ENCODE data around the gene ZNF683.
A peak's percentile ranks its signal among the peaks of the same experiment; 100 is the strongest.

The ZNF683 gene

GRCh38 chr1:26359981-26360806 is 12.4 kb downstream of the ZNF683 start:
- in situ Hi-C loops (cut with MboI; ENCODE audit: low sequenced_read_pairs, unreplicated experiment), result no loop called here
- DNase-seq (ENCODE audit: low spot score), result peak; percentile 85
- no peak for TF ChIP-seq CTCF (IDR thresholded peaks at IDR 0.05; ENCODE audit: borderline replicate concordance, control extremely low read depth, extremely low read depth, insufficient read depth, missing control alignments)

- no peak for TF ChIP-seq CTCF (IDR thresholded peaks at IDR 0.05; ENCODE audit: borderline replicate concordance, control extremely low read depth, extremely low read depth, insufficient read depth, missing control alignments)
- DNase-seq (ENCODE audit: low spot score), result no peak
- in situ Hi-C loops (cut with MboI; ENCODE audit: low sequenced_read_pairs, unreplicated experiment), result no loop called here
Observed at GRCh38 chr1:26358411-26359384, 13.9 kb downstream of the ZNF683 start.

GRCh38 chr1:26357121-26357602 is 15.4 kb downstream of the ZNF683 start:
- in situ Hi-C loops (cut with MboI; ENCODE audit: low sequenced_read_pairs, unreplicated experiment), result no loop called here
- DNase-seq (ENCODE audit: low spot score), result no peak
- no peak for TF ChIP-seq CTCF (IDR thresholded peaks at IDR 0.05; ENCODE audit: borderline replicate concordance, control extremely low read depth, extremely low read depth, insufficient read depth, missing control alignments)

GRCh38 chr1:26356106-26356505 is 16.4 kb downstream of the ZNF683 start:
- TF ChIP-seq CTCF (IDR thresholded peaks at IDR 0.05; ENCODE audit: borderline replicate concordance, control extremely low read depth, extremely low read depth, insufficient read depth, missing control alignments), result no peak
- in situ Hi-C loops (cut with MboI; ENCODE audit: low sequenced_read_pairs, unreplicated experiment), result no loop called here
- no peak for DNase-seq (ENCODE audit: low spot score)

GRCh38 chr1:26354972-26355371 is 17.6 kb downstream of the ZNF683 start:
- in situ Hi-C loops (cut with MboI; ENCODE audit: low sequenced_read_pairs, unreplicated experiment), result no loop called here
- no peak for TF ChIP-seq CTCF (IDR thresholded peaks at IDR 0.05; ENCODE audit: borderline replicate concordance, control extremely low read depth, extremely low read depth, insufficient read depth, missing control alignments)
- no peak for DNase-seq (ENCODE audit: low spot score)

Measured in GM13976 (cell line).